Measurements from ENCODE around the gene R3HCC1L. TPM values are rescaled to one million over a fixed set of nuclear protein-coding genes. Genes with fewer than 3 reads are reported as not detected.

The R3HCC1L gene
- total and polyA plus RNA-seq, 2 of the 4 experiments (the other 2 are of a cell fraction): 8.3 to 14.7 TPM

DNA sequence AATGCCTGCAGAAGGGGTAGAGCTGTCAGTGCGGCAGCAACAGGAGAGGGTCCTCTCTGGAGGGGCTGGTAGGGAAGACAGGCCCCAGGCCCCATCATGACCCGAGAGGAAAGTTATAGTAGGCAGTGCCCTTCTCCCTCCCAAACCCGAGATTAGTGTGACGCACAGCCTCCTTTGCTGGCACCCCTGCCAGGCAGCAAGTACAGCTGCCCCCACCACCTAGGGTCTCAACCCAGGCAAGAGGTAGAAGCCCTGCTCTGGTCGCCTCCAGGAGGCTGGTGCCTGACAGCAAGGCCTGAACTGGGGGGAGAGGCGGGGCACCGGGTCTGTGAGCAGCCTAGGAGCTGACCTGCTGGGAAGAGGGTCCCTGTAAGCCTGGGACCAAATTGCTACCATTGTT, 118.0 kb downstream of the R3HCC1L start:
- Histone ChIP-seq H3K4ac (ENCODE audit: low read depth, low read length) (no peak overlapping the region), H3K14ac (replicated peaks; ENCODE audit: low read depth, low read length) (no peak overlapping the region), H3K27ac (ENCODE audit: insufficient read depth, low read length) (no peak overlapping the region), H4K8ac (ENCODE audit: low read depth in 2 of 2, low read length in 2 of 2) (no peak overlapping the region), H3K56ac (ENCODE audit: extremely low read depth, insufficient read depth, low read length) (no peak overlapping the region), H3K4me2 (ENCODE audit: low read depth, low read length) (no peak overlapping the region), H3K23ac (ENCODE audit: low read depth, low read length) (no peak overlapping the region), H2BK5ac (ENCODE audit: low read depth, low read length, poor library complexity, severe bottlenecking) (no peak overlapping the region), H3K9ac (ENCODE audit: low read depth, low read length) (no peak overlapping the region), H2BK15ac (ENCODE audit: low read depth, low read length) (no peak overlapping the region), H3K4me3 (ENCODE audit: insufficient read depth, low read depth, low read length) (no peak overlapping the region), H2AFZ (replicated peaks; ENCODE audit: low read length, poor library complexity) (no peak overlapping the region), H4K5ac (ENCODE audit: low read depth, low read length) (no peak overlapping the region), H3K9me1 (ENCODE audit: insufficient read depth, low read length) (peaks cover 2% of the 10 kb centered on the region; the same call in 1 of the 2 replicates), H4K20me1 (ENCODE audit: insufficient read depth, low read length) (no peaks in the 10 kb centered on the region), H3K4me1 (ENCODE audit: control insufficient read depth, insufficient read depth, low read length) (peaks cover under 1% of the 10 kb centered on the region; the same call in 1 of the 2 replicates), H2BK120ac (ENCODE audit: low read depth, low read length) (no peak overlapping the region), H3K36me3 (ENCODE audit: control insufficient read depth, insufficient read depth, low read length) (peaks cover 15% of the 10 kb centered on the region), H2AK5ac (ENCODE audit: low read depth, low read length) (no peak overlapping the region), H3K27me3 (ENCODE audit: control insufficient read depth, insufficient read depth, low read length) (no peaks in the 10 kb centered on the region), H4K91ac (ENCODE audit: insufficient read depth, low read depth, low read length) (no peak overlapping the region), H3K9me3 (ENCODE audit: control insufficient read depth, insufficient read depth, low read length) (no peaks in the 10 kb centered on the region), H2BK20ac (ENCODE audit: low read depth, low read length) (no peak overlapping the region), H3K18ac (ENCODE audit: low read depth, low read length) (no peak overlapping the region), H3K79me1 (ENCODE audit: low read depth in 1 of 2, low read length in 2 of 2) (no peaks in the 10 kb centered on the region; a peak in 1 of 4 replicates), H2AK9ac (replicated peaks; ENCODE audit: low read depth, low read length, poor library complexity) (no peak overlapping the region)
- ChIA-PET CTCF (interaction anchor here (0.8 kb wide), 1 partner anchor 480 kb away, joined by 3 read pairs; no protein-coding TSS in a partner anchor), POLR2A (ENCODE audit: unreplicated experiment) (no interaction called here)
- intact Hi-C loops (cut with micrococcal nuclease): no loop called here
- DNase-seq: no peak
- no CpG with 5 or more reads among the region's 7 CpGs for WGBS, 2 experiments (ENCODE audit: extremely low coverage in 2 of 2, insufficient read length in 1 of 2)
- in situ Hi-C loops (cut with MboI; ENCODE audit: low sequenced_read_pairs): no loop called here
- dilution Hi-C loops (cut with HindIII; ENCODE audit: low sequenced_read_pairs, unreplicated experiment): no loop called here
- TF ChIP-seq MXI1 (IDR thresholded peaks at IDR 0.05; ENCODE audit: borderline replicate concordance, low read depth, low read length): no peak
- no peak for TF ChIP-seq RFX5 (IDR thresholded peaks at IDR 0.05; ENCODE audit: low read depth, low read length)
- no peak for TF ChIP-seq SMC3 (IDR thresholded peaks at IDR 0.05; ENCODE audit: low read depth, low read length)
- TF ChIP-seq RAD21 (IDR thresholded peaks at IDR 0.05; ENCODE audit: low read length): no peak
- TF ChIP-seq, protein P1, sequence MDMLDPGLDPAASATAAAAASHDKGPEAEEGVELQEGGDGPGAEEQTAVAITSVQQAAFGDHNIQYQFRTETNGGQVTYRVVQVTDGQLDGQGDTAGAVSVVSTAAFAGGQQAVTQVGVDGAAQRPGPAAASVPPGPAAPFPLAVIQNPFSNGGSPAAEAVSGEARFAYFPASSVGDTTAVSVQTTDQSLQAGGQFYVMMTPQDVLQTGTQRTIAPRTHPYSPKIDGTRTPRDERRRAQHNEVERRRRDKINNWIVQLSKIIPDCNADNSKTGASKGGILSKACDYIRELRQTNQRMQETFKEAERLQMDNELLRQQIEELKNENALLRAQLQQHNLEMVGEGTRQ (IDR thresholded peaks at IDR 0.05; ENCODE audit: low read depth, low read length): no peak
- TF ChIP-seq RCOR1 (IDR thresholded peaks at IDR 0.05; ENCODE audit: insufficient replicate concordance, low read length): no peak
- TF ChIP-seq MAFK (IDR thresholded peaks at IDR 0.05; ENCODE audit: low read depth, low read length): no peak
- TF ChIP-seq CHD1 (IDR thresholded peaks at IDR 0.05; ENCODE audit: low read depth, low read length): no peak
- TF ChIP-seq, protein P2, sequence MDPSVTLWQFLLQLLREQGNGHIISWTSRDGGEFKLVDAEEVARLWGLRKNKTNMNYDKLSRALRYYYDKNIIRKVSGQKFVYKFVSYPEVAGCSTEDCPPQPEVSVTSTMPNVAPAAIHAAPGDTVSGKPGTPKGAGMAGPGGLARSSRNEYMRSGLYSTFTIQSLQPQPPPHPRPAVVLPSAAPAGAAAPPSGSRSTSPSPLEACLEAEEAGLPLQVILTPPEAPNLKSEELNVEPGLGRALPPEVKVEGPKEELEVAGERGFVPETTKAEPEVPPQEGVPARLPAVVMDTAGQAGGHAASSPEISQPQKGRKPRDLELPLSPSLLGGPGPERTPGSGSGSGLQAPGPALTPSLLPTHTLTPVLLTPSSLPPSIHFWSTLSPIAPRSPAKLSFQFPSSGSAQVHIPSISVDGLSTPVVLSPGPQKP (IDR thresholded peaks at IDR 0.05; ENCODE audit: borderline replicate concordance, low read depth, low read length): no peak
- TF ChIP-seq, protein P3, sequence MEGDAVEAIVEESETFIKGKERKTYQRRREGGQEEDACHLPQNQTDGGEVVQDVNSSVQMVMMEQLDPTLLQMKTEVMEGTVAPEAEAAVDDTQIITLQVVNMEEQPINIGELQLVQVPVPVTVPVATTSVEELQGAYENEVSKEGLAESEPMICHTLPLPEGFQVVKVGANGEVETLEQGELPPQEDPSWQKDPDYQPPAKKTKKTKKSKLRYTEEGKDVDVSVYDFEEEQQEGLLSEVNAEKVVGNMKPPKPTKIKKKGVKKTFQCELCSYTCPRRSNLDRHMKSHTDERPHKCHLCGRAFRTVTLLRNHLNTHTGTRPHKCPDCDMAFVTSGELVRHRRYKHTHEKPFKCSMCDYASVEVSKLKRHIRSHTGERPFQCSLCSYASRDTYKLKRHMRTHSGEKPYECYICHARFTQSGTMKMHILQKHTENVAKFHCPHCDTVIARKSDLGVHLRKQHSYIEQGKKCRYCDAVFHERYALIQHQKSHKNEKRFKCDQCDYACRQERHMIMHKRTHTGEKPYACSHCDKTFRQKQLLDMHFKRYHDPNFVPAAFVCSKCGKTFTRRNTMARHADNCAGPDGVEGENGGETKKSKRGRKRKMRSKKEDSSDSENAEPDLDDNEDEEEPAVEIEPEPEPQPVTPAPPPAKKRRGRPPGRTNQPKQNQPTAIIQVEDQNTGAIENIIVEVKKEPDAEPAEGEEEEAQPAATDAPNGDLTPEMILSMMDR (conservative IDR thresholded peaks at IDR 0.05; ENCODE audit: low read depth, low read length): no peak
- TF ChIP-seq CEBPB (IDR thresholded peaks at IDR 0.05; ENCODE audit: low read depth, low read length): no peak
- TF ChIP-seq MAZ (IDR thresholded peaks at IDR 0.05; ENCODE audit: borderline replicate concordance, low read depth, low read length): no peak
- TF ChIP-seq POLR2A (IDR thresholded peaks at IDR 0.05; ENCODE audit: low read depth, low read length): no peak
- TF ChIP-seq BHLHE40 (IDR thresholded peaks at IDR 0.05; ENCODE audit: low read depth, low read length): no peak
- TF ChIP-seq FOS (IDR thresholded peaks at IDR 0.05; ENCODE audit: low read depth, low read length): no peak
- TF ChIP-seq NFE2L2 (IDR thresholded peaks at IDR 0.05; ENCODE audit: low read depth, low read length): no peak
- no peak for ATAC-seq (ENCODE audit: low read depth)
- no TSS peak for BruUV-seq (replicated peaks)
